GM12878 (cell line): ENCODE results near the gene CSF2. TPM values are rescaled to one million over a fixed set of nuclear protein-coding genes. Genes with fewer than 3 reads are reported as not detected.

Experiments used
- ATAC-seq: fragments of 200-7000 bp; cut with Tn5 transposase; 3 replicates; pipeline ENCODE4 v1.9.1; 2020; ENCODE audit warnings: mild to moderate bottlenecking, moderate library complexity
- BruUV-seq: library from RNA; stranded (reverse); fragments of 400-500 nt; replicated peaks from 2 replicates; lab custom pipeline; 2021; lab: Mats Ljungman, UMichigan
- CTCF ChIA-PET: fragments of 300-600 bp; sonication (Branson Sonifier 250); formaldehyde crosslinking; extraction: SDS; loops from one replicate; lab custom pipeline; 2021; ENCODE audit warnings: inconsistent platforms; lab: Yijun Ruan, JAX
- POLR2A ChIA-PET: fragments of 350-600 bp; formaldehyde crosslinking; extraction: SDS; loops from one replicate; lab custom pipeline; 2021; ENCODE audit warnings: inconsistent platforms; lab: Charles Lee
- RAD21 ChIA-PET: fragments of 300-600 bp; sonication (Branson Sonifier 250); formaldehyde crosslinking; loops from one replicate; lab custom pipeline; 2023; ENCODE audit warnings: antibody characterized with exemption; ENCODE audit not compliant: unreplicated experiment; lab: Charles Lee
- SMC1A ChIA-PET: fragments of 300-600 bp; sonication (Branson Sonifier 250); formaldehyde crosslinking; loops from one replicate; lab custom pipeline; 2023; ENCODE audit not compliant: unreplicated experiment, uncharacterized antibody; lab: Charles Lee
- DNase-seq: peaks from one replicate; pipeline ENCODE4 v3.0.0-alpha.2; 2011; ENCODE audit warnings: low read depth, low spot score
- FAIRE-seq: peaks from 3 replicates; lab custom pipeline; 2011; peaks lifted over from hg19 to GRCh38; lab: Jason Lieb, UNC
- H2AFZ ChIP-seq: 2 replicates; pipeline ENCODE4 v1.6.0; 2011; ENCODE audit warnings: low read depth, low read length, control low read depth; ENCODE audit not compliant: control insufficient read depth
- H3K27ac ChIP-seq: 2 replicates; pipeline ENCODE4 v1.5.1; 2011; ENCODE audit warnings: control low read depth; ENCODE audit not compliant: control insufficient read depth, insufficient read depth
- H3K27me3 ChIP-seq, 2 experiments: replicated peaks in 1 of 2; 2 replicates each; pipeline versions ENCODE4 v1.6.0 to v1.6.1; 2011; ENCODE audit warnings: low read length in 1 of 2; ENCODE audit not compliant: control insufficient read depth in 2 of 2, insufficient read depth in 2 of 2
- H3K36me3 ChIP-seq, 2 experiments: 2 replicates each; pipeline ENCODE4 v1.5.1; 2011; ENCODE audit warnings: low read length in 1 of 2; ENCODE audit not compliant: control insufficient read depth in 2 of 2, insufficient read depth in 2 of 2
- H3K4me1 ChIP-seq: 2 replicates; pipeline ENCODE4 v1.6.1; 2011; ENCODE audit warnings: mild to moderate bottlenecking, low read length, moderate library complexity, mixed read lengths; ENCODE audit not compliant: control insufficient read depth, insufficient read depth
- H3K4me2 ChIP-seq: 2 replicates; pipeline ENCODE4 v1.6.0; 2011; ENCODE audit warnings: control low read depth; ENCODE audit not compliant: control insufficient read depth, insufficient read depth
- H3K4me3 ChIP-seq: fragments of 200-600 bp; sonication (generic); 2 replicates; pipeline ENCODE4 v1.5.1; 2016
- H3K79me2 ChIP-seq: 2 replicates; pipeline ENCODE4 v1.6.0; 2011; ENCODE audit warnings: low read length; ENCODE audit not compliant: control insufficient read depth, insufficient read depth
- H3K9ac ChIP-seq: 2 replicates; pipeline ENCODE4 v1.8.0; 2011; ENCODE audit warnings: low read length, control low read depth, mixed read lengths; ENCODE audit not compliant: control insufficient read depth, insufficient read depth
- H3K9me3 ChIP-seq: replicated peaks from 3 replicates; pipeline ENCODE4 v1.5.1; 2011; ENCODE audit warnings: mild to moderate bottlenecking, low read length; ENCODE audit not compliant: control insufficient read depth, insufficient read depth
- H4K20me1 ChIP-seq: 2 replicates; pipeline ENCODE4 v1.6.0; 2011; ENCODE audit not compliant: control insufficient read depth, insufficient read depth
- BRCA1 ChIP-seq: IDR thresholded peaks from 2 replicates; pipeline ENCODE4 v1.6.1; 2011; ENCODE audit warnings: low read depth, low read length, improper control_type of control experiment
- CBFB ChIP-seq: IDR thresholded peaks from 2 replicates; pipeline ENCODE4 v1.6.1; 2016; ENCODE audit warnings: antibody characterized with exemption, low read depth
- CREM ChIP-seq: IDR thresholded peaks from 2 replicates; pipeline ENCODE4 v1.6.1; 2014; ENCODE audit warnings: antibody characterized with exemption, low read depth
- EED ChIP-seq: sonication (generic); IDR thresholded peaks from 2 replicates; pipeline ENCODE4 v1.6.1; 2016; ENCODE audit warnings: antibody characterized with exemption, low read depth
- ETV6 ChIP-seq, 2 experiments: fragments of 450-650 bp in 1 of 2; IDR thresholded peaks in 1 of 2; conservative IDR thresholded peaks in 1 of 2; 2 replicates each; pipeline ENCODE4 v1.6.1; 2014; ENCODE audit warnings: antibody characterized with exemption in 1 of 2, borderline replicate concordance in 1 of 2, low read depth in 1 of 2, mild to moderate bottlenecking in 1 of 2, moderate library complexity in 1 of 2
- HDAC6 ChIP-seq: fragments of 200-600 bp; sonication (generic); IDR thresholded peaks from one replicate; pipeline ENCODE4 v1.8.0; 2017; ENCODE audit warnings: antibody characterized with exemption; ENCODE audit not compliant: unreplicated experiment
- JUNB ChIP-seq: IDR thresholded peaks from 2 replicates; pipeline ENCODE4 v1.6.1; 2016; ENCODE audit warnings: antibody characterized with exemption, mild to moderate bottlenecking
- POLR2AphosphoS2 ChIP-seq: IDR thresholded peaks from 2 replicates; pipeline ENCODE4 v1.6.1; 2011; ENCODE audit warnings: low read depth, mild to moderate bottlenecking, low read length, improper control_type of control experiment, moderate library complexity
- RAD51 ChIP-seq: fragments of 450-650 bp; IDR thresholded peaks from 2 replicates; pipeline ENCODE4 v1.6.1; 2016; ENCODE audit warnings: moderate library complexity, mild to moderate bottlenecking, inconsistent platforms
- STAT1 ChIP-seq: fragments of 450-650 bp; conservative IDR thresholded peaks from 2 replicates; pipeline ENCODE4 v1.6.1; 2014; ENCODE audit warnings: antibody characterized with exemption, mild to moderate bottlenecking
- ZNF384 ChIP-seq: IDR thresholded peaks from 2 replicates; pipeline ENCODE4 v1.6.1; 2012; ENCODE audit warnings: low read depth, mild to moderate bottlenecking, low read length, improper control_type of control experiment, borderline replicate concordance
- WGBS: methylation state at CpG from one replicate; pipeline ENCODE4 v1.1.6; 2016; ENCODE audit warnings: low lambda C conversion rate; ENCODE audit not compliant: insufficient replicate concordance, insufficient coverage; ENCODE audit errors: missing lambda C conversion rate; 5-methylcytosine and 5-hydroxymethylcytosine counted together
- in situ Hi-C: fragments of 300-500 bp; cut with MboI; formaldehyde crosslinking; loops from 9 replicates; pipeline ENCODE4 v1.14.3; 2018; ENCODE audit warnings: mixed read lengths
- intact Hi-C: fragments of 100-400 bp; cut with micrococcal nuclease; formaldehyde crosslinking; loops from one replicate; pipeline ENCODE4 v1.14.2; 2022; ENCODE audit not compliant: unreplicated experiment
- polyA plus RNA-seq, 11 experiments: library from polyadenylated mRNA; depleted of rRNA in 4 of 11; unstranded in 6 of 11; stranded (reverse) in 5 of 11; fragments of >200 nt; fragmentation: Nextera tagmentation in 4 of 11; fragmentation: Illumina TruSeq in 1 of 11; extraction: Ambion mirVana in 4 of 11; extraction: Trizol in 1 of 11; gene quantifications; 1 replicate in 1 of 11; 2 replicates in 10 of 11; pipeline versions ENCODE4 v1.2.1 to v1.2.3, GENCODE V29; 2011 to 2016; ENCODE audit warnings: inconsistent platforms in 2 of 11, missing spikeins in 2 of 11, low read depth in 1 of 11
- total RNA-seq, 4 experiments: library from RNA; depleted of rRNA in 3 of 4; stranded (reverse); fragments of >200 nt in 3 of 4; fragmentation: Illumina TruSeq in 1 of 4; extraction: Trizol in 1 of 4; gene quantifications; 2 replicates each; pipeline versions ENCODE4 v1.2.1 to v1.2.3, GENCODE V29; 2013 to 2021
- TF ChIP-seq, protein P1 (sequence below): IDR thresholded peaks from 2 replicates; pipeline ENCODE4 v1.6.1; 2011; ENCODE audit warnings: borderline replicate concordance, low read depth, mild to moderate bottlenecking, moderate library complexity, low read length; ENCODE audit not compliant: insufficient read depth, poor library complexity, severe bottlenecking

The CSF2 gene
- total and polyA plus RNA-seq, 10 of the 15 experiments (the other 5 are each of a cell fraction or from before 2014, with no cell fraction given), result 0.15 to 2.0 (median 0.69) TPM; not detected in 2

DNA sequence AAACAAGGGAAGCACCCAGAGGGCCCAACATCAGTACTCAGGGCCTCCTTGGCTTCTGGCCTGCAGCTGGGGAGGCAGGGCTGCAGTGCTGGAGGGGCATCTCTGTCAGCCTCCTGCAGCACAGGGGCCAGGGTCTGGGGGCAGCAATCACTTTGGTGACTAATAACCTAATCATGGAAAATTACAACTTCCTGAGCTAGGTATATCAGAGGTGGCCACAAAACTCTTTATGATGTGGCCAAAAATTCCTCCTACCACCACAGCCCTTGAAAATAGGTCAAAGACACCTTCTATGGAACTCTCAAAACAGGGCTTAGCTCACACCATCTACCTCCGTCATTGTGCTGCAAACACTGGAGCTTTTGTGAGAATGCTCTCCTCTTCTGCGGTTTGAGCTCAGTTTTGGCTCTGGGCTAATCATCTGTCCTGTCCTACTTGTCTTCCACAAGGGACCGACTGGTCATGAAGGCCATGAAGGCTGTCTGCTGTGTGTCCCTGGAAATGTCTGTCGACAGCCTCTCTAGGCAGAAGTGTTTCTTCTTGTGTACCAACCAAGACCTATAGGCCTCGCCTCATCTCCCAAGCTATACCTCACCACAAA is 28.6 kb downstream of the CSF2 start:
- TF ChIP-seq, protein P1, sequence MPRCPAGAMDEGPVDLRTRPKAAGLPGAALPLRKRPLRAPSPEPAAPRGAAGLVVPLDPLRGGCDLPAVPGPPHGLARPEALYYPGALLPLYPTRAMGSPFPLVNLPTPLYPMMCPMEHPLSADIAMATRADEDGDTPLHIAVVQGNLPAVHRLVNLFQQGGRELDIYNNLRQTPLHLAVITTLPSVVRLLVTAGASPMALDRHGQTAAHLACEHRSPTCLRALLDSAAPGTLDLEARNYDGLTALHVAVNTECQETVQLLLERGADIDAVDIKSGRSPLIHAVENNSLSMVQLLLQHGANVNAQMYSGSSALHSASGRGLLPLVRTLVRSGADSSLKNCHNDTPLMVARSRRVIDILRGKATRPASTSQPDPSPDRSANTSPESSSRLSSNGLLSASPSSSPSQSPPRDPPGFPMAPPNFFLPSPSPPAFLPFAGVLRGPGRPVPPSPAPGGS, result peak; percentile 27
- TF ChIP-seq RAD51 (no peak), STAT1 (no peak), EED (peak; percentile 80), CBFB (0 out of 2 replicates have a peak, but pooled peaks have one; percentile 47), CREM (peak; percentile 38; the same call in 1 of the 2 replicates), JUNB (peak; percentile 72), BRCA1 (no peak), ETV6 (conservative IDR thresholded peaks at IDR 0.05 in 1 of 2, IDR thresholded peaks at IDR 0.05 in 1 of 2; ENCODE audit: borderline replicate concordance in 1 of 2, low read depth in 1 of 2) (0 out of 4 replicates have a peak, but pooled peaks of 1 of the 2 experiments have one; percentile 27), POLR2AphosphoS2 (no peak), HDAC6 (no peak), ZNF384 (no peak)
- H3K4me2 ChIP-seq, result no peak overlapping the region; the same call in 1 of the 2 replicates
- no peaks in the 10 kb centered on the region for H3K9me3 ChIP-seq
- no peak overlapping the region for H3K9ac ChIP-seq
- DNase-seq (no peak), FAIRE-seq (no peak), ATAC-seq (no peak)
- ChIA-PET POLR2A (interaction anchor here (0.6 kb wide), 1 partner anchor 814 kb away, joined by 3 read pairs; no protein-coding TSS in a partner anchor), RAD21 (interaction anchor here (0.9 to 1.0 kb wide), 2 partner anchors 8 to 18 kb away, joined by 3 read pairs; no protein-coding TSS in a partner anchor), SMC1A (interaction anchor here (1.0 to 2.0 kb wide), 7 partner anchors 9 to 136 kb away, joined by 3 to 7 read pairs (median 5); no protein-coding TSS in a partner anchor), CTCF (interaction anchor here (1.1 to 1.9 kb wide), 6 partner anchors 9 to 88 kb away, joined by 3 to 7 read pairs (median 3); no protein-coding TSS in a partner anchor)
- in situ Hi-C loops, result no loop called here
- no peak overlapping the region for H3K4me3 ChIP-seq
- peaks cover 75% of the 10 kb centered on the region for H3K4me1 ChIP-seq
- intact Hi-C loops, result loop anchor here (2.0 kb wide), 2 partner anchors 37 to 389 kb away; partner anchors contain the start of gene IRF1
- 25% methylated on average over 5 of the region's 5 CpGs for WGBS
- H3K27me3 ChIP-seq, result no peaks in the 10 kb centered on the region
- H3K79me2 ChIP-seq, result no peaks in the 10 kb centered on the region
- no peaks in the 10 kb centered on the region for H3K36me3 ChIP-seq
- no peak overlapping the region for H2AFZ ChIP-seq
- H3K27ac ChIP-seq, result peak overlapping the region; percentile 98
- no peaks in the 10 kb centered on the region for H4K20me1 ChIP-seq
- no TSS peak for BruUV-seq
